NCI-H446 treated with DMSO at 0.1 percent for 48 hours (cell line): Measurements from ENCODE around the gene USH1C.

Source experiments
- DNase-seq: peaks from one replicate; lab custom pipeline; 2025; lab: John Stamatoyannopoulos, UW

USH1C gene

DNA sequence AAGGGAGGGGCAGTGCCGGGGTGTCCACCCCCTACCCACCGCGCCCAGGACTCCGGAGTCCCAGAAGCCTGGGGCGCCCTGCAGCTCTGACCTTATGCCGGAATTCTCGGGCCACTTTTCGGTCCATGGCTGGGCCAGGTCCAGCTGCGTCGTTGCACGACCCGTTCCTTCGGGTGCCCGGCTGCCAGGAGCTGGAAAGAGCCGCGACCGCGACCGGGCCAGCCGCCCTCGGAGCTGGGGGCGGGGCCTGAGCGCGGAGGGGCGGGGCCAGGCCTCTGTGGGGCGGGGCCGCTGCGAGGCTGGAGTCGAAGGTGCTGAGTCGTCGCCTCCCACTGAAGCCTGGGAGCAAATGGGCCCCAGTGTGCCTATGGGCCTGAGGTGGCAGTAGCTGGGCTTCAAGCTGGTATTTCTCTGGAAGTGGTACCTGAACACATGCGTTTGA is at the start of gene USH1C:
TSS of gene USH1C (minus strand) at position 236 of the 442 bp plus-strand sequence. CDS start at position 127, 109 bp downstream.
- no peak for DNase-seq

DNA sequence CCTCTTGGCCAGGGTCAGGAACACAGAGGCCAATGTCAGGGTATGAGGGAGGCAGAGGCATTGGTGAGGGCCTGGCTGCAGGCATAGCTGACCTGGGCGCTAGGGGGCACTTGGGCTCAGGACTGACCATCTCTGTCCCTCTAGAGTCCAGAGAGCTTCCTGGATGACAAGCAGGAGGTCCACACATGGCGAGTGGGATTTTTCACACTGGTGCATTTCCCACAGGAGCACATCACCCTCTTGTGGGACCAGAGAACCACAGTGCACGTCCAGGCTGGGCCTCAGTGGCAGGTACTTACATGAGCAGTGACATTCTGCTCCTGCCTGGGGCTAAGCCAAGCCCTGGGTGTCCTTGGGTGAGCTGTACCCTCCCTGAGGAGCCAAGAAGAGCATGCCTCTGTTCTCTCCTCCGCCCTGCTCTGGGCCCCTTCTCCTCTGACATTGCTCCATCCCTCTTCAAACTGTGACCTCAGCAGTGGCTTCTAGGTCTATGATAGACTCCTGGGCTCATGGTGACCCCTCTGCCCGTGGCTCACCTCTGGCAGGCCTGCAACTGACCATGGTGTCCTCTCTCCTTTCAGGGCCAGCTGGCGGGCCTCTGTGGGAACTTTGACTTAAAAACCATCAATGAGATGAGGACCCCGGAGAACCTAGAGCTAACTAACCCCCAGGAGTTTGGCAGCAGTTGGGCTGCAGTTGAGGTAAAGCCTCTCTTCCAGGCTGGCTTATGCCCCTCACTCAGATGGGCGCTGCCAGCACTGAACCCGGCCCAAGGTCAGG is 49.4 kb upstream of the USH1C start:
- DNase-seq: no peak

DNA sequence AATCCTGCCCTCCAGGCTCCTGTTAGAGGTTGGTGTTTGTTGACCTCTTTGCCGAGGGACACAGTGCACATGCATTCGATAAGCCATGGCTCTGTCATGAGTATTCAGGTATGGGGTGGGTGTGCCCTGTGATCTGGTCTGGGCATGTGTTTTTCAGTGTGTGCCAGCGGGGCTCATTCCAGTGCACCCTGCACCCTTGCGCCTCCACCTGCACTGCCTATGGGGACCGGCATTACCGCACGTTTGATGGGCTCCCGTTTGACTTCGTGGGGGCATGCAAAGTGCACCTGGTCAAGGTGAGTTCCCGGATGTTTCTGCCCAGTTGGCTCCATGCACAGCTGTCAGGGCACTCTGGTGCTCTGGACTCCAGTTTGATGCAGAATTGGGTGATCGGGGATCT is 47.1 kb upstream of the USH1C start:
- no peak for DNase-seq

DNA sequence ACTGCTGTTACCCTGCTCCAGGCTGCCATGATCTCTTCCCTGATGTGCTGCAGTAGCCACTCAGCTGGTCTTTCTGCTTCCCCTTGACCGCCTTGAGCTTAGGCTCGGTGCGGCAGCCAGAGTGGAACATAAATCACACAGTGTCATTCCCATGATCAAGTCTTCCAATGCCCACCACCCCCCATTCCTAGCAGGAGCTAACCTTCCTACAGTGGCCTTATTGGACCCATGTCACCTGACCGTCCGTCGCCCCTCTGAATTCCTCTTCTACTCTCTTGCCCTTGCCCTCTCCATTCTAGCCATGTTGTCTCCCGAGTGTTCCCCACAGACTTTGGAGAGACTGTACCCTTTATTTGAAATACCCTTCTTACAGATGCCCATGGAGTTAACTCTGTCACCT is 46.2 kb upstream of the USH1C start:
- no peak for DNase-seq

DNA sequence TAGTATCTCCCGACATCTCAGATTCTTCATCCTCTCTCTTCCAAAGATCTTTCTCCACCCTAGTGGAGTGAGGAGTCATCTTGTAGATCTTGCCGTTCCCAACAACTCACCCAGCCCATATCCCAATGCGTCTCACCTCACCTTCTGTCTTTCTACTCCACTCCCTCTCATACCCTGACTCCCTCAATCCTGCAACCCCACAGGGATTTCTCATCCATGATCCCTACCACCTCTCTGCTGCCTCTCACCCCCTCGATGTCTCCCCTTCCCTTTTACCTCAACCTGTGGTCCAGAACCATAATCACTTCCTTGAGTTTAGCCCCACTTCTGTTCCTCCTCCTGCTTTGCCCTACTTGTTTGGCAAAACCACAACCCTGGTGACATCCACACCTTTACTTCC is 44.5 kb upstream of the USH1C start:
- DNase-seq: no peak

DNA sequence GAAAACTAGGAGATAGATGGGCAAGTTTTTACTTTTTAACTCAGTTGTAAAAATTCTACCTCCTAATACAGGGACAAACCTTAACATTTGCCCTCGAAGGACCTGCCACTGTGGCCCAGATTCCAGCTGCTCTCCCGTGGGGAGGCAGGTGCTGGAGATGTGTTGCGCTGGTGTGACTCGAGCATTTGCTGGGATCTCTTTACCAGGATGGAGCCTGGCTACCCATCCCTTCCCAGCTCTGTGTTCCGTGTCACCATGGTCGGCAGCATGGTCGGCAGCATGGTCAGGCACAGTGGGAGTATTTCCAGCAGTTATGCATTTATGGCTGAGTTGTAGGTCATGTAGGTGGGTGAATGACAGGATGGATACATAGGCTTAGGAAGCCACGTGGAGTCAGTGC is 44.0 kb upstream of the USH1C start:
- no peak for DNase-seq

DNA sequence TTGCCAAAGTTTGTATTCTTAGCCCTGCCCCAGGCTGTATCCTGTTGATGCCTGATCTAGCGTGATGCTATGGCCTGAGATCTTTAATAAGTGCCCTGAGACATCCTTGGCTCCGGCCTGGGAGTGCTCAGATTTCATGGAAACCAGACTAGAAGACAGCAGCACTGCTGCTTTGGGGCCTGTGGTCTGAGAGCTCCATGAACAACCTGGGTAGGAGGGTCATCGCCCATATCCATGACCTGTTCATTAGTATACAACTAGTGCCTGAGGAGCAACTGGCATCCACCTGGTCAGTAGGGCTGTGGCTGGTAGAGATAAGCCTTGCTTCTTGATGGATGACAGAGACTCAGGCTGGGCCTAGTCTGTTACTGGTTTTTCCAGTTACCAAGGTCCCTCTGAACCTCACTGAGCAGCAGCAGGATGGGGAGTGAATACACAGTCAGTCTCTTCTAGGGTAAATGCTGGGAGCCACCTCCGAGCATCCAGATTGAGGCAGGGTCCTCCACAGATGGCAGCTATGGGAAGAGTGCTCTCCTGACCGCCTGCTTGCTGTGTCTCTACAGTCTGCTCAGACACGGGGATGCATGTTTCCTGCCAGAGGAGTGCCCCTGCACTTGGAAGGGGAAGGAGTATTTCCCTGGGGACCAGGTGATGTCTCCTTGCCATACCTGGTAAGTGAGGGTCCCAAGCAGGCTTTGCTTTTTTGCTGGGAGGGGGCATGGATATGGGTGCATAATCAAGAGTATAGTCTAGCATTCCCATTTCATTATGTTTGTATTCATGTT is 41.9 kb upstream of the USH1C start:
- DNase-seq: no peak

DNA sequence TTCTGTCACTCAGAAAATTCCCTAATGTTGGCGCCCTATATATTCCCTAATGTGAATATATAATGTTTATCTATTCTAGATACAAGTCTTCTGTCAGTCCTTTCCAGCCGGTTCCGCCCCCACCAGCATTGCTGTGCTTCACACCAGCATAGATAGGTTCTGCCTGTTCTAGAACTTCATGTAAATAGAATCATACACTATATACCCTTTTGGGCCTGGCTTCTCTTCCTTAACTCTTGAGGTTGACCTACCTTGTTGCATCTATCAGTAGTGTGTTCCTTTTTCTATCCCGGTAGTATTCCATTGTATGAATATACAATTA is 37.5 kb upstream of the USH1C start:
- no peak for DNase-seq

DNA sequence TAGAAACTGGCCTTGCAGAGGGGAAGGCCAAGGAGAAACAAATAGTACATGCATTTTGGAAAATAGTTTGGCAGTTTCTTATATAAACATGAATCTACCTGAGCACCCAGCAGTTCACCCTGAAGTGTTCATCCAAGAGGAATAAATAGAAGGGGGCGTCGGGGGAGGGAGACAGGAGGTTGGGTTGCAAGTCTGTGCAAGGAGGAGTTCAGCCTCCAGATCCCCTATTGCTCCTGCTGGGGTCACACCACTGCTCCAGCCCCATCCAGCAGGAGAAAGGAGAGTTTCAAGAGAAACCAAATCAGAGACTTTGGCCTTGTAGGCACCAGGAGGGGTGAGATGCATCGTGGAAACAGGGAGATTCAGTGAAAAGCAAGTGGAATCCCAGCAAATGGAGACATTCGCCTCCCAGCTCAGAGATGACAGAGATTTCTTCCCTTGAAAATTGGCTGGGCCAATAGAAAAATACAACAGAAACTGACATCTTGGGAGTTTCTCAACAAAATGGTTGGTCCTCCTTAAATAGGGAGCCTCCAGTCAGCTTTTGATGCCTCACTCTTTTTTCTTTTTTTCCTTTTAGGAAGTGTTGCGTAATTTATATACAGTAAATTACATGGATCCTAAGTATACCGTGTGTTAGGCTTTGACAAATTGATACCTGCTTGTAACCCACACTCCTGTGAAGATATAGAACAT is 37.0 kb upstream of the USH1C start:
- no peak for DNase-seq

DNA sequence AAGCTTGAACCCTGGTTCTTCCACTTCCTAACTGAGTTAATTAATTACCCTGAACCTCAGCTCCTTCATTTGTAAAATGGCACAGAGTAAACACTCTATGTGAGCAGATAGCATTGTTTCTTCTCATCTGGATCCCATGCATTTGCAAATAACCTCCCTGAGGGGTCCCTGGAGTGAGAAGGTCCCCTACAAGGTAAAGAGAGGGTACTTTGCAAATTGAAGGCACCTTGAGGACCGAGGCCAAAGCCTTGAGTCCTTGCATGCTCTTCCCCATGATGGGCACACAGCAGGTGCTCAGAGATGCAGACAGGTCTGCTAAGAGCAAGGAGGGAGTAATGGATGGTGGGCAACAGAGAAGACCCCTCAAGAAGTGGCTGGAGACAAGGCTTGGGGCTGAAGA is 36.1 kb upstream of the USH1C start:
- no peak for DNase-seq

DNA sequence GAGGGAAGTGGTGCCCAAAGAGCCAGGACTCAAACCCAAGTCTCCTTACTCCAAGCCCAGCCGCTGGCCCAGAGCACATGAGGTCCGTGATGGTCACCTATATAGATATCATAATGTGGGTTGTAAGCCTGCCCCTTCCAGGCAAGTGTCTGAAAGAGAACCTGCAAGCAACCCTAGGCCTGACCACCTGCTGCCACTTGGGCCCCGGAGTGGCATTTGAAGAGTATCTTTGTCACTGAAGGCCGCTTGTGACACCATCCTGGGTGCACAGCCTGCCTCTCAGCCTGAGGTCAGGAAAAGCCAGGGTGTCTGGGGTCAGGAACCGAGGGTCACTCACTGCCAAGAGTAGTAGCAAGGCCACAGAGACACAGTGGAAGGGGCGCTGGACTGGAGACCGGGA is 35.2 kb upstream of the USH1C start:
- DNase-seq: no peak

DNA sequence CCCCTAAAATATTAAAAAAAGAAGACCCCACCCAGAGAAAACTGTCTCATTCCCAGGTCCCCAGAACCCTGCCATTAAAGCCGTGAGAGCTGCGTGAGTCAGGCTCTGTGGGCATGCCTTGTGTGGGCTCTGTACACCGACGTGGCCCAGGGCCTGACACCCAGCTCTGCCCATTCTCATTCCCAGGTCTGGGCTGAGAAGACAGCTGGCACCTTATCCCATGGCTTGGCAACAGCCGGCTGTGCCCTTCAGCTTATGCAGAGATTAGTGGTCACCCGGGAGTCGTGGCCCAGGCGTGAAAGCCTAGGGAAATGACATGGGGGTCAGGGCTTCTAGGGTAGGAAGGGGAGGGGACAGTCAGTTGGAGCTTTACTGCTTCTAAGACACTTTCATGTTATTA is 34.7 kb upstream of the USH1C start:
- no peak for DNase-seq

DNA sequence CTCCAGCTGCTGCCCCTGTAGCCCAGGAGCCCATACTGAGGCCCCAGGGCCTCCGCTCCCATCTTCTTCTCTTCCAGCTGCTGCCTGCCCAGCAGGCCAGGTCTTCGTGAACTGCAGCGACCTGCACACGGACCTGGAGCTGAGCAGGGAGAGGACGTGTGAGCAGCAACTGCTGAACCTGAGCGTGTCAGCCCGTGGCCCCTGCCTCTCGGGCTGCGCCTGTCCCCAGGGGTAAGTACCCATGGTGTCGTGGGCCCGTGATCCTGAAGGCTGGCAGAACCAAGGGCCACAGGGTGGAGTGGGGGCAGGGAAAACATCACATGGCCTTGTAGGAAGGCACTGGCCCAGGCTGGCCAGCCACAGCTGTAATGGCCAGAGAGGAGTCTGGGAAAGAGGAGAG is 34.1 kb upstream of the USH1C start:
- DNase-seq: no peak

DNA sequence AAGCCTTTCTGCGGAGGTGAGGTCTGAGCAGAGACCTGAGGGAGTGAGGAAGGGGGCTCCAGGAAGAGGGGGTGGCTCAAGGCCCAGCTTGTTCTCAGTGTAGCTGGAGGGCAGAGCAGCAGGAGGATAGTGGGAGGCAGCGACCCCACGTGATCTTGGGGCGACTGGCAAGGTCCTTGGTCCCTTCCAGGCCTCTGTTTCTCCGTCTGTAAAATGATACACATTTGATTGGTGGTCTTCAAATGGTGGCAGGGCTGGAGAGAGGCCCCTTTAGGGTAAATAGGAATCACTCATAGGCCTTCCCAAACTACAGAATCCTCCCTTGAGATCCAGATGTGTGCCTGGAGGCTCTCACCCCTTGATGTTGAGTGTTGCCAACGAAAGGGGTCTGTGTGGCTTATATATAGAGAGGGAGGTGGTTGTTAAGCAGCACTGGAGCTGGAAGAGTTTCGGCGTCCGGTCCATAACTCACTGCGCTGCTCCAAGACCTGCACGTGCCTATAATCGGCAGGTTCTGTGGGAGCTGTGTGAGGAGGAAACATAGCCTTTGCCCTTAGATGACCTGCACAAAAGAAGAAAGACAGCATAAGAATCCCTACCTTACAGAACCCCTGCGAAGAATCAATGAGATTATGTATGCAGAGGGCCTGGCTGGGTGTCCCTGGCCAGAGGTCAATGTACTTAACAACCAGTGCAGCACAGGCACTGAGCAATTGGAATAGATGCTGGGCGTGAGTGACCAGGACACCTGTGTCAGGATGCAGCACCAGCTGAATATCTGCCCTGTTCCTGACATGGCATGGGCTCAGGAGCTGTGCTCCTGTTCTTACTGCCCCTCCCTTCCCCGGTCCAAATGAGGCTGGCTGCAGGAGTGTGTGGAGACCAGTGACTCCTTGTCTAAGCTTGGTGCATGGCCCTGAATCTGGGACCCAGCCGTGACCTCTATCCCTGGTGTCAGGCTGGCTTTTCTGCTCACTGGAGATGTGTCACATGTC is 31.5 kb upstream of the USH1C start:
- no peak for DNase-seq

DNA sequence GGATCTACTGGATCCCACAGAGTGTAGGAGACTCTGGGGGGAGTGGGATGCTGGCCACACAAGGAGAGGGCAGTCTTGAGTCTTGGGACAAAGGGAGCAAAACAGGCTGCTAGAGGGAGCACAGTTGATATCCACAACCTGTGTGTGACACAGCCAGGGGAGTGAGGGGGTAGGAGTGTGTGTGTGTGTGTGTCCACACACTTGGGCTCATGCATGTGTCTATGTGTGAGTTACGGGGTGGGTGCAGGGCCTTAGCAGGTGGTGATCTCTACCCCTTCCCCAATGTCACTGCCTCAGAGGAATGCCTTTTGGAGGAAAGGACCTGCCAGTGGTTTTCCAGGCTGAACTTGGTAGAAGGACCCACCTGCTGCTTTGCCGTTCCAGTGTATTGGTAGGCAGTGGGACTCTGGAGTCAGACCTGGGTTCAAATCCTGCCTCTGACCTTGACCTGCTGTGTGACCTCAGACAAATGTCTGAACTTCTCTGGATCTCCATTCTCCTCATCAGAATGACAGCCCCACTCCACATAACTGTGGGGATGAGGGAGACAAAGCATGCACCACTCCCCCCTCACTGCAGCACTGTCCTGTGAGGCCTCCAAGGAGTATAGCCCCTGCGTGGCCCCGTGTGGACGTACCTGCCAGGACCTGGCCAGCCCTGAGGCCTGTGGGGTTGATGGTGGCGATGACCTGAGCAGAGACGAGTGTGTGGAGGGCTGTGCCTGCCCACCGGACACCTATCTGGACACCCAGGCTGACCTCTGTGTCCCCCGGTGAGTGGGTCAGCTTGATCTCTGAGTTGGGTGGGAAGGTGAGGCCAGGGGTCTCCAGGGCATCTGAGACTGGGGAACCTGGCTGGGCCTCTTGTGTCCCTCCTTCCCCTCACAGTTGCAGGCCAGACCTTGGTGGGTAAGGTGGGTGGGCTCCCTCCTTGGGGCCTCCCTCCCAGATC is 30.2 kb upstream of the USH1C start:
- DNase-seq: no peak

DNA sequence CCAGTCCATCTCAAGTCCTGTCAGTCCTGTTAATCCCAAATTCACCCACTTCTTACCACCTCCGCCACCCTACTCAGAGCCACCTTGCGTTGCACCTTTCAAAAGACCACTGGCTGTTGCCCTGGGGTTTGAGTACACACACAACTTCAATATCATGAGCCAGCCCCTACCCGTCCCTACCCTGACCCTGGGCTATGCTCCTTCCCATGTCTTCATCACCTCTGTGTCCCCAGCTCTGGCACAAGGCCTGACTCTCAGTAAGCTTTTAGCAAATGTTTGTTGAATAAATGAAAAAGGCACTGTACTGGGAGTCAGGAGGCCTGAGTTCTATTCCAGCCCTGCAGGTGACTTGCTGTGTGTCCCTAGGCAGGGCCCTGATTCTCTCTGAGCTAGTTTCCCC is 29.3 kb upstream of the USH1C start:
- DNase-seq: no peak

DNA sequence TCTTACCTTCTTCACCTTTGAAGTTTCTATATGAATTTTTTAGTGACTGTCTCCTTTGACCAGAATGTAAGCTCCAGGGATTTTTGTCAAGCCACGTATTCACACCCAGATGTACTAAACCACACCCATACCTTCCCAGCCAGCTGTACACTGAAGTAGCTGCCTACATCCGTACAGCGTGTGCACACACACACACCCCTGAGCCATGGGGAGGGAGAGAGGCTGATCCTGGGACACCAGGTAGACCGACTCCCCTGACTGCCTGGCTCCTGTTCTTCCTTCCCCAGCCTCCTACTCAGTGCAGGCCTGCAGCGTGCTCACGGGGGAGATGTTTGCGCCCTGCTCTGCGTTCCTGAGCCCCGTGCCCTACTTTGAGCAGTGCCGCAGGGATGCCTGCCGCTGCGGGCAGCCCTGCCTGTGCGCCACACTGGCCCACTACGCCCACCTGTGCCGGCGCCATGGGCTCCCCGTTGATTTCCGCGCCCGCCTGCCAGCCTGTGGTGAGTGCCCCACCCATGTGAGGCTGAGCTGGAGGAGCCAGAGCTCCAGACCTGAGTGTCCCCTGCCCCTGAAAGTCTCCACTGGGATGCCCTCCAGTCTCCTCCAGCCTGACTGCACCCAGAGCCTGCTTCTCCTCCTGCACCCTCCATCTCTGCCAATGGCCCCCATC is 28.7 kb upstream of the USH1C start:
- no peak for DNase-seq

DNA sequence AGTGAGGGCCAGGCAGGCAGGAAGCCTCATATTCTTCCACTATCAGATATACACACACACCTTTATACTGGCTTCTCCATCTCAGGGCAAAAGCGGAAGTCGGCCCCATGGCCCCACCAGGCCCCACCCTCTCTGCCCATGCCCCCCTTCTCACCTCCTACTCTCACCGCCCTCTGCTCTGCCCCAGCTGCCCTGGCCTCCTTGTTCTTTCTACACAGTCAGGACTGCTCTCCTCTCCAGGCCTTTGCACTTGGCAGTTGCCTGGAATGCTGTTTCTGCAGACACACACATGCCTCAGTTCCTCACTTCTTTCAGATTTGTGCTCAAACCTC is 28.1 kb upstream of the USH1C start:
- no peak for DNase-seq

DNA sequence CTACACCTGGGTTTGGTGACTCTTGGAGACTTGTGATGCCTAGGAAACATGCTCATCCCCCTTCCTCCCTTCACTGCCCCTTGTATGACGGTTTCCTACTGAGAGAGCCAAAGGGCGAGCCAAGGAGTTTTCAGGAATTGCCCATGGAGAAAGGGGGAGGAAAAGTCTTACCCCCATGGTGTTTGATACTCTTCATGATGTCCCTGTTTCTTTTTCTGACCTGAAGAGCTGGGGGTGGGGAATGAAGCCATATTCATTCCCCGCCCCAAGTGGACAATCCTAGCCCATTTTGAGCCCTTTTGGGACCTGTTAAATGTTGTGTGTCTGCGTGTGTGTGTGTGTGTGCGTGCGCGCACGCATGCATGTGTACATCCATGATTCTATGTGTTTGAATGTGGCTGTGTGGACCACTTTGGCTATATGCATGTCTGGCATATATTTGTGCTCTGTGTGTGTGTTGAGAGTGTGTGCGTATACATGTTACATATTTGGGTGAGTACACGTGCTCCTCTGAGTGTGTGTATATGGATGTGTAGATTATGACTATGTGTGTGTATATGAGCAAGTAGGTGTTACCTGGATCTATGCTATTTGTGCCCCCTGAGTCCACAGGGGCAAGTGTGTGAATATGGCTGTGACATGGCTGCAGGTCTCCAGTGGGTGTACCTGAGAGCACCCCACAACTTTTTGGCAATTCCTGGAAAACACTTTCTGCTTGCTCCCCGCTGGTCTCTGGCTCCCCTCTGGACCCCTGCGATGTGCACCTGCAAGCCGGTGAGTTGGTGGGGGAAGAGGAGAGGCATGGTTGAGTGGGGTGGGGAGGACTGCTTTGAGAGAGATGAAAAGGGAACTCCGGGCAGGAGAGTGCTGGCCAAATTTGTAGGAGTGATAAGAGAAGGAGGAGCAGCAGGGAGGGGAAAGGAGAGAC is 27.5 kb upstream of the USH1C start:
- no peak for DNase-seq
